HepG2 (cell line): ENCODE data around the gene IPO13. TPM values are rescaled to one million over a fixed set of nuclear protein-coding genes. Genes with fewer than 3 reads are reported as not detected.

Source experiments
- ATAC-seq: fragments of 200-7000 bp; cut with Tn5 transposase; 3 replicates; pipeline ENCODE4 v1.9.1; 2020; ENCODE audit warnings: mild to moderate bottlenecking, moderate library complexity
- BruUV-seq: library from RNA; stranded (reverse); fragments of 400-500 nt; replicated peaks from 2 replicates; lab custom pipeline; 2021; lab: Mats Ljungman, UMichigan
- CTCF ChIA-PET: fragments of 300-600 bp; formaldehyde crosslinking; extraction: SDS; loops from one replicate; lab custom pipeline; 2021; ENCODE audit warnings: low total read pairs, inconsistent platforms, low intra/inter-chr PET ratio; lab: Yijun Ruan, JAX
- POLR2A ChIA-PET: fragments of 350-600 bp; sonication (Branson Sonifier 250); formaldehyde crosslinking; loops from one replicate; lab custom pipeline; 2020; ENCODE audit warnings: antibody characterized with exemption, inconsistent platforms; lab: Yijun Ruan, JAX
- DNase-seq: peaks from one replicate; pipeline ENCODE4 v3.0.0-alpha.2; 2015; ENCODE audit warnings: low spot score
- FAIRE-seq: peaks from 3 replicates; lab custom pipeline; 2011; peaks lifted over from hg19 to GRCh38; lab: Jason Lieb, UNC
- H2AFZ ChIP-seq: one replicate; pipeline ENCODE4 v1.6.1; 2011; ENCODE audit warnings: low read length, inconsistent platforms
- H3K27ac ChIP-seq: fragments of 300-600 bp; 3 replicates; pipeline ENCODE4 v1.8.0; 2011; ENCODE audit warnings: mixed run types, mild to moderate bottlenecking, mixed read lengths, low read length, inconsistent platforms; ENCODE audit not compliant: insufficient read depth; ENCODE audit errors: extremely low read length
- H3K27me3 ChIP-seq, 2 experiments: fragments of 200-600 bp in 1 of 2; 2 replicates in 1 of 2; 3 replicates in 1 of 2; pipeline versions ENCODE4 v1.6.0 to v1.8.0; 2011; ENCODE audit warnings: low read length in 2 of 2, mild to moderate bottlenecking in 2 of 2, moderate library complexity in 2 of 2, inconsistent platforms in 1 of 2; ENCODE audit not compliant: insufficient read depth in 2 of 2, control insufficient read depth in 1 of 2
- H3K36me3 ChIP-seq, 2 experiments: fragments of 200-600 bp in 1 of 2; replicated peaks in 1 of 2; 2 replicates in 1 of 2; 3 replicates in 1 of 2; pipeline versions ENCODE4 v1.5.1 to v1.8.0; 2011; ENCODE audit warnings: low read length in 2 of 2, inconsistent platforms in 1 of 2; ENCODE audit not compliant: insufficient read depth in 2 of 2, control insufficient read depth in 1 of 2
- H3K4me1 ChIP-seq: 2 replicates; pipeline ENCODE4 v1.5.1; 2012; ENCODE audit warnings: low read length, inconsistent platforms; ENCODE audit not compliant: insufficient read depth
- H3K4me2 ChIP-seq: 2 replicates; pipeline ENCODE4 v1.6.0; 2011; ENCODE audit warnings: low read depth, low read length, inconsistent platforms
- H3K4me3 ChIP-seq, 3 experiments: fragments of 200-600 bp in 1 of 3; sonication (generic), shearing (Covaris generic) in 1 of 3; replicated peaks in 1 of 3; 2 replicates each; pipeline ENCODE4 v1.5.1; 2011 to 2016; ENCODE audit warnings: low read length in 3 of 3, inconsistent platforms in 2 of 3, low read depth in 2 of 3, mild to moderate bottlenecking in 2 of 3, control low read depth in 1 of 3, mixed read lengths in 1 of 3; ENCODE audit not compliant: insufficient read depth in 1 of 3
- H3K79me2 ChIP-seq: one replicate; pipeline ENCODE4 v1.6.1; 2011; ENCODE audit warnings: low read length, inconsistent platforms; ENCODE audit not compliant: insufficient read depth
- H3K9ac ChIP-seq: 2 replicates; pipeline ENCODE4 v1.6.0; 2011; ENCODE audit warnings: mild to moderate bottlenecking, low read depth, low read length, inconsistent platforms; ENCODE audit not compliant: insufficient read depth
- H3K9me3 ChIP-seq: 2 replicates; pipeline ENCODE4 v1.5.1; 2012; ENCODE audit warnings: mild to moderate bottlenecking, low read length
- H4K20me1 ChIP-seq: 2 replicates; pipeline ENCODE4 v1.6.0; 2011; ENCODE audit warnings: inconsistent platforms, mild to moderate bottlenecking, low read length, moderate library complexity; ENCODE audit not compliant: insufficient read depth
- AKAP8 ChIP-seq: sonication (generic); formaldehyde crosslinking; IDR thresholded peaks from 2 replicates; pipeline ENCODE4 v1.5.1; 2020; ENCODE audit warnings: mild to moderate bottlenecking, missing genetic modification reagents
- BRD4 ChIP-seq: sonication (generic); formaldehyde crosslinking; IDR thresholded peaks from 2 replicates; pipeline ENCODE4 v1.4.0; 2020; ENCODE audit warnings: missing genetic modification reagents
- CBFB ChIP-seq: sonication (generic); formaldehyde crosslinking; IDR thresholded peaks from 2 replicates; pipeline ENCODE4 v1.4.0; 2020; ENCODE audit warnings: missing genetic modification reagents
- KDM3A ChIP-seq: IDR thresholded peaks from 2 replicates; pipeline ENCODE4 v1.6.1; 2018; ENCODE audit warnings: low read depth, missing compliant biosample characterization
- PAX8 ChIP-seq: sonication (generic); formaldehyde crosslinking; IDR thresholded peaks from 2 replicates; pipeline ENCODE4 v1.8.0; 2022; ENCODE audit warnings: mild to moderate bottlenecking, missing genetic modification reagents, borderline replicate concordance
- POLR2G ChIP-seq: fragments of 200-400 bp; formaldehyde crosslinking; IDR thresholded peaks from 2 replicates; pipeline ENCODE4 v1.6.1; 2018; ENCODE audit warnings: mild to moderate bottlenecking, low read depth, low read length, moderate library complexity
- RAD21 ChIP-seq: fragments of 450-650 bp; formaldehyde crosslinking; IDR thresholded peaks from 2 replicates; pipeline ENCODE4 v1.5.0; 2020; ENCODE audit warnings: mild to moderate bottlenecking
- SIN3A ChIP-seq: IDR thresholded peaks from 2 replicates; pipeline ENCODE4 v1.6.1; 2011; ENCODE audit warnings: low read depth, mild to moderate bottlenecking, control low read depth, low read length, borderline replicate concordance
- SMAD3 ChIP-seq: sonication (generic); formaldehyde crosslinking; IDR thresholded peaks from 2 replicates; pipeline ENCODE4 v1.4.0; 2020; ENCODE audit warnings: missing genetic modification reagents
- SNAI1 ChIP-seq: sonication (generic); formaldehyde crosslinking; IDR thresholded peaks from 2 replicates; pipeline ENCODE4 v1.5.0; 2020; ENCODE audit warnings: mild to moderate bottlenecking, missing genetic modification reagents, borderline replicate concordance
- TGIF2 ChIP-seq: IDR thresholded peaks from 2 replicates; pipeline ENCODE4 v1.6.1; 2016; ENCODE audit warnings: control low read depth, missing compliant biosample characterization
- USF2 ChIP-seq, 2 experiments: sonication (generic) in 1 of 2; formaldehyde crosslinking in 1 of 2; IDR thresholded peaks; 2 replicates each; pipeline versions ENCODE4 v1.5.1 to v1.6.1; 2011 to 2020; ENCODE audit warnings: borderline replicate concordance in 1 of 2, low read depth in 1 of 2, low read length in 1 of 2, mild to moderate bottlenecking in 1 of 2, missing genetic modification reagents in 1 of 2, moderate library complexity in 1 of 2
- ZBTB7B ChIP-seq: sonication (generic); formaldehyde crosslinking; IDR thresholded peaks from 2 replicates; pipeline ENCODE4 v1.4.0; 2020; ENCODE audit warnings: missing genetic modification reagents
- ZFP1 ChIP-seq: IDR thresholded peaks from 2 replicates; pipeline ENCODE4 v1.6.1; 2016
- ZFYVE20 ChIP-seq: sonication (generic); formaldehyde crosslinking; IDR thresholded peaks from 2 replicates; pipeline ENCODE4 v1.8.0; 2023; ENCODE audit warnings: low read depth, mild to moderate bottlenecking, moderate library complexity, missing genetic modification reagents, borderline replicate concordance
- ZNF136 ChIP-seq: sonication (generic); formaldehyde crosslinking; IDR thresholded peaks from 2 replicates; pipeline ENCODE4 v1.8.1; 2022; ENCODE audit warnings: low read depth, mild to moderate bottlenecking, moderate library complexity, missing genetic modification reagents
- ZNF335 ChIP-seq: sonication (generic); formaldehyde crosslinking; IDR thresholded peaks from 2 replicates; pipeline ENCODE4 v1.4.0; 2020; ENCODE audit warnings: missing genetic modification reagents
- ZNF343 ChIP-seq: sonication (generic); formaldehyde crosslinking; IDR thresholded peaks from 2 replicates; pipeline ENCODE4 v1.4.0; 2020; ENCODE audit warnings: mild to moderate bottlenecking, missing genetic modification reagents
- ZNF670 ChIP-seq: sonication (generic); formaldehyde crosslinking; IDR thresholded peaks from 2 replicates; pipeline ENCODE4 v1.8.0; 2022; ENCODE audit warnings: mild to moderate bottlenecking, missing genetic modification reagents, borderline replicate concordance
- WGBS: methylation state at CpG from one replicate; pipeline ENCODE4 v1.1.6; 2017; ENCODE audit warnings: low lambda C conversion rate; 5-methylcytosine and 5-hydroxymethylcytosine counted together
- in situ Hi-C: cut with HindIII; loops from 2 replicates; pipeline ENCODE4 v1.10.0; 2017; ENCODE audit warnings: low pct_unique_long_range_greater_than_20kb; ENCODE audit not compliant: extremely low pct_ligation_motif_present
- intact Hi-C: fragments of 100-400 bp; cut with micrococcal nuclease; formaldehyde crosslinking; loops from one replicate; pipeline ENCODE4 v1.10.0; 2022; ENCODE audit not compliant: unreplicated experiment
- polyA plus RNA-seq, 8 experiments: library from polyadenylated mRNA; depleted of rRNA in 3 of 8; stranded (reverse) in 7 of 8; unstranded in 1 of 8; fragments of >200 nt; fragmentation: Illumina TruSeq in 4 of 8; extraction: Trizol in 4 of 8; gene quantifications; 2 replicates each; pipeline versions ENCODE4 v1.2.1 to v1.2.3, GENCODE V29; 2011 to 2016; ENCODE audit warnings: low read depth in 4 of 8, missing spikeins in 1 of 8, mixed read lengths in 1 of 8; ENCODE audit not compliant: insufficient read depth in 1 of 8
- total RNA-seq, 5 experiments: library from RNA; depleted of rRNA; stranded (reverse); fragments of >200 nt; fragmentation: Illumina TruSeq; extraction: Trizol; gene quantifications; 2 replicates each; pipeline ENCODE4 v1.2.3, GENCODE V29; 2016; ENCODE audit warnings: low read depth in 1 of 5
- TF ChIP-seq, protein P1 (sequence below): sonication (generic); IDR thresholded peaks from 2 replicates; pipeline ENCODE4 v1.6.1; 2016; ENCODE audit warnings: low read depth, borderline replicate concordance

The IPO13 gene
- total and polyA plus RNA-seq, 2 of the 13 experiments (the other 11 are each of a cell fraction or from before 2014, with no cell fraction given): 12.9 to 15.6 TPM

- 88% methylated on average over 5 of the region's 8 CpGs for WGBS
- in situ Hi-C loops: no loop called here
- POLR2A ChIA-PET: no interaction called here
- Histone ChIP-seq H4K20me1 (no peaks in the 10 kb centered on the region), H3K9ac (no peak overlapping the region), H3K4me2 (no peak overlapping the region), H3K79me2 (no peaks in the 10 kb centered on the region), H2AFZ (no peak overlapping the region), H3K9me3 (no peaks in the 10 kb centered on the region), H3K27me3 (no peaks in the 10 kb centered on the region), H3K4me3 (no peak overlapping the region), H3K27ac (no peak overlapping the region), H3K4me1 (peaks cover 27% of the 10 kb centered on the region), H3K36me3 (peaks cover 6 to 18% of the 10 kb centered on the region in 2 experiments; a peak in 4 of 5 replicates)
- DNase-seq (no peak), FAIRE-seq (no peak), ATAC-seq (no peak)
- CTCF ChIA-PET: no interaction called here
- intact Hi-C loops: no loop called here
- BruUV-seq: no TSS peak
- TF ChIP-seq SIN3A: no peak
- TF ChIP-seq PAX8 (CRISPR knock-in tag): no peak
- TF ChIP-seq ZNF136 (CRISPR knock-in tag): no peak
- no peak for TF ChIP-seq USF2 (IDR thresholded peaks at IDR 0.05; ENCODE audit: low read depth, low read length)
- TF ChIP-seq USF2 (CRISPR knock-in tag; IDR thresholded peaks at IDR 0.05; ENCODE audit: borderline replicate concordance): no peak
- TF ChIP-seq KDM3A: no peak
- no peak for TF ChIP-seq ZNF670
- TF ChIP-seq TGIF2 (CRISPR knock-in tag): no peak
- TF ChIP-seq AKAP8: no peak
- no peak for TF ChIP-seq SMAD3
- no peak for TF ChIP-seq SNAI1 (CRISPR knock-in tag)
- no peak for TF ChIP-seq ZFP1
- no peak for TF ChIP-seq ZNF335 (CRISPR knock-in tag)
- TF ChIP-seq ZFYVE20 (CRISPR knock-in tag): no peak
- TF ChIP-seq BRD4 (CRISPR knock-in tag): no peak
- no peak for TF ChIP-seq POLR2G
- TF ChIP-seq CBFB: no peak
- TF ChIP-seq RAD21 (CRISPR knock-in tag): no peak
- TF ChIP-seq ZNF343: no peak
- TF ChIP-seq, protein P1, sequence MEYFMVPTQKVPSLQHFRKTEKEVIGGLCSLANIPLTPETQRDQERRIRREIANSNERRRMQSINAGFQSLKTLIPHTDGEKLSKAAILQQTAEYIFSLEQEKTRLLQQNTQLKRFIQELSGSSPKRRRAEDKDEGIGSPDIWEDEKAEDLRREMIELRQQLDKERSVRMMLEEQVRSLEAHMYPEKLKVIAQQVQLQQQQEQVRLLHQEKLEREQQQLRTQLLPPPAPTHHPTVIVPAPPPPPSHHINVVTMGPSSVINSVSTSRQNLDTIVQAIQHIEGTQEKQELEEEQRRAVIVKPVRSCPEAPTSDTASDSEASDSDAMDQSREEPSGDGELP: no peak
- no peak for TF ChIP-seq ZBTB7B (CRISPR knock-in tag)
These were observed 53.4 kb downstream of the IPO13 start for GRCh38 chr1:44000122-44000665.
